NCI-H82 (cell line): Measurements from ENCODE around the gene FAM43B.

Experiments used
- DNase-seq: peaks from one replicate; lab custom pipeline; 2025; lab: John Stamatoyannopoulos, UW

Gene FAM43B

GRCh38 chr1:20590306-20590777 lies 38.0 kb downstream of the FAM43B start:
- DNase-seq: peak; percentile 81

DNA sequence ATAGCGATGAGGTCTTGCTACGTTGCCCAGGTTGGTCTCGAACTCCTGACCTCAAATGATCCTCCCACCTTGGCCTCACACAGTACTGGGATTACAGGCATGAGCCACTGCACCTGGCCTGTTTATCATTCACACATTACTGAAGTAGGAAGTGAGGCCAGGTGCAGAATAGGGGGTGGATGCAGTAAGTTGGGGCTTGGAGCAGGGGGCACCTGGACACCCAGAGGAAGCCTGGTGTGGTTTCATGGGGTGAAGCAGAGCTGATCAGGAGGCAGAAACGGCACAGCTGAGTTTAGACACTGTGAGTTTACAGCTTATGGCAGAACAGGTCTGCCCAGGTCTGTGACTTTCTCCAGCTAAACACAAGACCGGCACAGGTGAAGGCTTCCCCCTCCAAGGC lies 41.4 kb downstream of the FAM43B start:
- DNase-seq: no peak

GRCh38 chr1:20594746-20595145 lies 42.4 kb downstream of the FAM43B start:
- no peak for DNase-seq

GRCh38 chr1:20596106-20596505 lies 43.7 kb downstream of the FAM43B start:
- DNase-seq: no peak

DNA sequence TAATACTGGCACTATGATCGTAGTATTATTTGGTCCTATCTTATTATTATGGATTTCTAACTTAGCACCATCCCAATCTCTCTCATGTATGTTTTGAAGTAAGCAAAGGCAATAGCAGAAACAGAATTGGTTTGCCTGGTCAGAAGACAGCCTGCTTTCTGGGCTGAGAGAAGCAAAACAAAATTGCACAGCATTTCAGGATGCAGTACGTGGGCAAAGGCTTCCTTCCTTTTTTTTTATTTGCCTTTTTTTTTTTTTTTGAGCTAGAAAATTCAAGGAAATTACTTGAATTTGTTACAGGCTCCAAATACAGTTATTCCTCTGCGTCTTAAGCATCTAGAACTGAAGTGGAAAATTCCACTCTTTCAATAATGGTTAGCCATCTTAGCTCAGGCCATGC lies 45.3 kb downstream of the FAM43B start:
- no peak for DNase-seq

DNA sequence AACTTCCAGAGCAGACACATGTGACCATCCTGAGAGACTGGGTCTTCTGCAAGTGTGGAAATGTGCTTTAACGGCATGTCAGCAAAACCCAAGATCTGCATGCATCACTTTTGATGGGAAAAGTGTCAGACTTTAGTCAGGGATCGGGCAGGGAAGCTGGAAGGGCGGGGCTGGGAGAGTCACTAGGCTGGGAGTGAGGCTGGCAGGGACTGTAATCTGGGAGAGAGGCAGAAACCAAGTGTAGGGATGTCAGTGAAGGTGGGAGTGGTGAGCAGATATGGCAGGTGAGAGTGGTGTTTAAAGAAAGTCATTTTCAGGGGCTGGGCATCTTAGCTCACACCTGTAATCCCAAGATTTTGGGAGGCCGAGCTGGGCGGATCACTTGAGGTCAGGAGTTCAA lies 47.8 kb downstream of the FAM43B start:
- no peak for DNase-seq

GRCh38 chr1:20601129-20601825 lies 48.9 kb downstream of the FAM43B start:
- no peak for DNase-seq

- no peak for DNase-seq
Measured at GRCh38 chr1:20602851-20603450, 50.6 kb downstream of the FAM43B start.

- no peak for DNase-seq
Measured at GRCh38 chr1:20603504-20604464, 51.4 kb downstream of the FAM43B start.
